ENCODE measurements around the gene AFF3. TPM values are rescaled to one million over a fixed set of nuclear protein-coding genes. Genes with fewer than 3 reads are reported as not detected.

AFF3 gene
- total RNA-seq, 1 donor from 2014 or later: 25.6 TPM

DNA sequence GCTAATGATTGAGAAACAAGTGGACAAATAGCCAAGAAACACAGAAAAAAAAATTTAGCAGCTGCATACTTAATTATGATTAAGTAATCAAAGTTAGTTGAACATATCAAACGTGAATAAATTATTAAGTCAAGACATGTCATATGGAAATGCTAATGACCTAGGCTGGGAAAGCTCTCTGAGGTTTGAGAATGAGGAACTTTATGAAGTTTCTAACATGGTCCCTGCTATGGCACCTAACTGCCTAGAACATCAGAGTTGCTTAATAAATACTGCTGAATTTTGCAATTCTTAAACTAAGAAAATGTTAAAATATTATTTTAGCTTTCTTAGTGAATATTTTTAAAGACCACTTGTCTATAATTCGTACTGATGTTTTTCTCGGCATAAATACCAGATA is 99.8 kb downstream of the AFF3 start:
- DNase-seq (ENCODE audit: low spot score): no peak

DNA sequence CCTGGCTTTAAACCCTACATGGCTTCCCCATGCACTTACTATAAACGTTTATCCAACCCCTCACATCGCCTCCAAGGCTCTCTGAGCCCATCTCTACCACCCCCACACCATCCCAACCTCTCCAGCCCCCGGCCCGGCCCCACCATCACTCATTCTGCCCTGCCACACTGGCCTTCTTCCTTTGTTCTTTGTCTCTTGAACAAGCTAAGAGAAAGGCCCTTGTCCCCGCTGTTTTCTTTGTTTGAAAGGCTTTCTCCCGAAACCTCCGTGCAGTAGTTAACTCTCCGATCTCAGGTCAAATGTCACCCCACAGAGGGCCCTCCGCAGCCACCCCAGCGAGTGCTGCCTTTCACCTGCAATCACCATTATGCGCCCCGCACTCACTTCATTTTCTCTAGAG is 100.4 kb downstream of the AFF3 start:
- no peak for DNase-seq (ENCODE audit: low spot score)

DNA sequence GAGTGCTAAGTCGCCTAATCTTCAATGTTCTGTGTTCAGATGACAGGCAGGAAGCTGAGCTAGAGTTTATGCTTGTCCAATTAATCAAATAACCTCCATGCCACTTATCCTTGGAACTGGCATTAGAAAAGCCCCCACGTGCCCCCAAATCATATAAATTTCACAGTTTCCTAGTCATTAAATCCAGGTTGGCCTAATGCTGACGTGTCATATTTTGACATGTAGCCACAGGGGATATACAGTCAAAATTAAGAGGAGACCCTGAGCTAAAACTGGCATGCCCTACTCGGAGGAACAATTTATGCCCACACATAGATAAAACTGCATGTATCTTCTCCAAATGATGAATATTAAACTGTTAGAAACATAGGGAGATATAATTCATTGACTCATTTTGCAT is 101.0 kb downstream of the AFF3 start:
- no peak for DNase-seq (ENCODE audit: low spot score)

DNA sequence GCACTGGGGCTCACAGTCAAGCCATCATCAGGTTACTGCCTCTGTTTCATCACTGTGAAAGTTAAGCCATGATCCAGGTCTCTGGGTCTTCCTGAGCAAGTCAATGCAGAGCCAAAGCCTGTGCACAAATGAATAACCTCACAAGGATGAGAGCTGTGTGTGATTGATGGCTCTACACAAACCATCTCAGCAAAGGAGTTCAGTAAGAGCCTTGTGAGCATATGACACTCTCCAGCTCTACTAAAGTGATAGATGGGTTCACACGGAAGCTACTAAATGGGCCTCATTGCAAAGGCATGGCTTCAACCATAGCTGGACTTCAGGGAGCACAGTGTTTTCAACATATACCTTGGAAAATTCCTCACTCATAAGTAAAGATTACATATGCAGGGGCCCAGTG is 101.5 kb downstream of the AFF3 start:
- DNase-seq (ENCODE audit: low spot score): no peak

DNA sequence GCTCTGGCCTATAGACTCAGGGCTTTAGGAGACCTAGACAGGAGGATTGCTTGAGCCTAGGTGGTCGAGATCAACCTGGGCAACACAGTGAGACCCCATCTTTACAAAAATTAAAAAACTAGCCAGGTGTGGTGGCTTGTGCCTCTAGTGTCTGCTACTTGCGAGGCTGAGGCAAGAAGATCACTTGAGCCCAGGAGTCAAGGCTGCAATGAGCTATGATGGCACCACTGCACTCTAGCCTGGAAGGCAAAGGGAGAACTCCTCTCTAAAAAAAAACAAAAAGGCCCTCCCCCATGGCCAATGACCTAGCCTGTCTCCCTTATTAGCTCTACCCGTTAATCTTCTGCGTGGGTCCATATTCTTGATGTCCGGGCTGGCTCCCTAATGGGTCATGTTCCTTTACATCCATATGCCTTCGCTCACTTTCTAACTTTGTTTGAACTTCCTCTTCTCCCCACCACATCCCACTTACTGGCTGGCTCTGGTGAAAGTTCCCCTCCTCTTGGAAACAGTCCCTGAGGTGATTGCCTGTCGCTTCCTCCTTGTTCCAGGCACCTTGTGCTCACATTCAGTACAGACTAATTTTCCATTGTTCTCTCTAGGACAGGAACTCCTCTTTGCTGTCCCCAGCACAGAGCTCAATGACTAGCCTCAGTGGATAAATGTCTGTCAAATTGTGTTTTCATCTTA is 103.0 kb downstream of the AFF3 start:
- no peak for DNase-seq (ENCODE audit: low spot score)

DNA sequence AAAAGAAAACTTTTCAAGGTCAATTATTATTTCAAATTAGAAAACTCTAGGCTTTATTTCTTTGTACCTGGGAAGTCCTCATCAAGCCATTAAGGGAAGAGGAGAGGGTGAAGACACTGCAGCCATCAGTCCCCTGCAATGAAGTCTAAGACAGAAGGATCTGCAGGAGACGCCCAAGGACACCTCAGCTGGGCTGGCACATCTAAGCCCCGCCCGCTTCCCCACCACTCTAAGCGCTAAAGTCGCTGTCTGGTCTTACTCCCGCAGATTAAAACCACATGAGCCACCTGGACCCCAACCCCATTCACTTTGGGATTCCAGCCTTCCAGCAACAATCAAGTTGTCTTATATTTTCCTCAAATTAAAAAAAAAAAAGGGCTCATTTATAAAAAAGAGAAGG is 104.4 kb downstream of the AFF3 start:
- DNase-seq (ENCODE audit: low spot score): no peak

DNA sequence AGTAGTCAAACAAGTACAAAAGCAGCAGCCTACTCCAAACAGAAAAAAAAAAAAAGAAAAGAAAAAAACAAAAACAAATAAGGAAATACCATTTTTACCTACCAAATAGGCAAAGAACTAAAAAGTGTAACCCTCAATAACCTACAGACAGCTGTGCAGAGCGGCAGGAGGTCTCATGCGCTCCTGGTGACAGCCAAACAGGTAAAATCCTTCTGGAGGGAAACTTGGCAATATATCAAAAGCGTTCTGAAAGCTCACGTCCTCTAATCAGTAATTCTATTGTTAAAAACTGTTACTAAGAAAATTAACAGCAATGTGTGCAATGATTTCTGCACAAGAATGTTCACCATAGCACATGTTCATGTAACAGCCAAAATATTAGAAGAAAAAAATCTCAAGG is 105.6 kb downstream of the AFF3 start:
- DNase-seq (ENCODE audit: low spot score): no peak

DNA sequence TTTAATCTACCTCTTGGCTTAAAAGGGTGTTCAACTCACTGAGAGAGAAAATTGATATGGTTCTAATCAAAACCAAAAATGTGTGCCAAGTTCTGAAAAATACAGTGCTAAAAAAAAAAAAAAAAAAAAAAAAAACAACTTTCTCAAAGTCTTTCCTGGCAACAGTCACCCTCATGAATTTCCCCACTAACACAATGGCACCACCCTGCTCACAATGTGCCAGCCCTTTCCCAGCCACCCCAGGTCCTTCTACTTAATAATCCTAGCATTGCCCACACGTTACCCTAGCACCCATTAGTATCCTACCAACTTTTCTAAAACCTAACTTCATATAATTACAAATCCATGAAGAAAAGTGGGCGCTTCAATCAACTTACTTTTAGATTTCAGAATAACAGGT is 106.4 kb downstream of the AFF3 start:
- DNase-seq (ENCODE audit: low spot score): no peak

DNA sequence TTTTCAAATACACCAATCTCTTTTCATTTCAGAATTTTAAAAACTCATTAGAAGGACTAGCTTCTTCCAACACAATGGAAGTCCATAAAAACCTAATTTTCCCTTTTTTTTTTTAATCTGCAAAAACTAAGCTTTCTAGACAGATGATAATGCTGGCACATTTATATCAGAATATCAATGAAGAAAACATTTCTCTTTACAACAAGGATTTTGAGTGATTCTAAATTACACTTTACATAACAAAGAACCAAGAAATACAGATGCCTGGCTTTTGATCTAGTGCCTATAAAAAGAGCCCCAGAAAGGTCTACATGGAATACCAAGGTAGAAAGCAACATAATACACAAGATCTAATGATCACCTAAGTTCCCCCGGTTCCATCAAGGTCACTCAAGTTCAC is 108.0 kb downstream of the AFF3 start:
- DNase-seq (ENCODE audit: low spot score): no peak

DNA sequence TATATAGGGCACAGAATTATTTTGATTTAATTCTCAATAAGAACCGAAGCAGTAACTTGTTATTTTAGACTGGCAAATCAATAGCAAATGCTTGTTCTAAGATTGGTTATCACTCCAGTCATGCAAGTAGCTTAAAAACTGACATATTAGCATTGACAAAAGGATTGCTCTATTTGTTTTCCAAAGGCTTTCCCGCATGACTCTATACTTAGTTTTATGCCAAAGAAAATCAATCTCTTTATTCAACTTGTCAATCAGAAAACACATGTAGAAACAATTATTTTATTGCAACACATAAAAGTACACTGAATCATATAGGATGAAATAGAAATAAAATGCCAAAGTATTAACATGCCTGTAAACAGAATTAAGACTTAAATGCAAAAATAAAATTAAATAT is 108.4 kb downstream of the AFF3 start:
- DNase-seq (ENCODE audit: low spot score): no peak

DNA sequence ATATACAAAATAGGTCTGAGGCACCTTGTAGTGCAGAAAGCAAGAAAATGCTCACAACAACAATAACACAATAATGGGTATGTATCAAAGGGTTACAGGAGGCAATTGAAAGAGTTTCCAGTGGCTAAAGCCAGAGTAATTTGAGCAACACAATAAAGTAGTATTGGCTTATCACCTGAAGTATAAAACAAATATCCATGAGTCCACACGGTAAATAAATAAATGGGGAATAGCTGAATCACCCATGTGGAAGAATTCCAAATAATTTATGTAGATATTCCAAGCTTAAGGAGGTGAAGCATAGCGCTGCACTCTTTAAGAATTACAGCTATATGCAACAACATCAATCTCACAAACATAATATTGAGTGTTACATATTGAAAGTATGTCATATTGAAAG is 110.8 kb downstream of the AFF3 start:
- DNase-seq (ENCODE audit: low spot score): no peak

DNA sequence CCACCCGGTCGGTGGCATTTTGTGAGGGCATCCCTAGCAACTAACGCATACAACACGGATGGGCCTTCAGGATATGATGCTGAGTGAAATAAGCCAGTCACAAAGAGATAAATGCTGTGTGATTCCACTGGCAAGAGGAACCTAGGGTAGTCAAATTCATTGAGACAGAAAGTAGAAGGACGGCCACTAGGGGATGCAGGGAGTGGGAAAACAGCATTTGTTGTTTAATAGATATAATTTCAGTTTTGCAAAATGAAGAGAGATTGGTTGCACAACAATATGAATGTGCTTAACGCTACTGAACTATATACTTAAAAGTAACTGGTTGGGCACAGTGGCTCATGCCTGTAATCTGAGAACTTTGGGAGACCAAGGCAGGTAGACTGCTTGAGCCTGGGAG is 112.9 kb downstream of the AFF3 start:
- DNase-seq (ENCODE audit: low spot score): no peak

DNA sequence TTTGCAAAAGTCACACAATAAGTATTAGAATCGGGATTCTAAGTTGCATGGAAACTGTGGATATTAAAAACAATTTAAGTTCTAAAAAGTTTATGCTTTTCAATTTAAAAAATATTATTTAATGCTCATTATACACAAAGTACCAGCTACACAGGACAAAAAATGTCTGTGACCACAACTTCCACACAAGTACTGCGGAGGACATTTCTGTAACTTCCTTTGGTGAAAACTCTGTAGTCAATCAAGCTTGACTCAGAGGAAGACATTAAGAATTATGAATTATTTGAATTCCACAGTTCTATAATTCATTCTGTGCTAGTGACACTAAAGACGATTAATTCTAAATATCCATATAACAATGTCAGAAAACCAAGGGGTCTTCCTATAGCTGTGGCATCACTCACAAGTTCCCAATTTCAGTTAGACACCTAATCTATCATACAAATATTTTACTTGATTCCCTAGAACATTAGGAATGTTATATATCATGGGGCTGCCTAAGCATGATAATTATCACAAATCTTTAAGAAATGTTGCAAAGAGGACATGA is 120.5 kb downstream of the AFF3 start:
- no peak for DNase-seq (ENCODE audit: low spot score)

DNA sequence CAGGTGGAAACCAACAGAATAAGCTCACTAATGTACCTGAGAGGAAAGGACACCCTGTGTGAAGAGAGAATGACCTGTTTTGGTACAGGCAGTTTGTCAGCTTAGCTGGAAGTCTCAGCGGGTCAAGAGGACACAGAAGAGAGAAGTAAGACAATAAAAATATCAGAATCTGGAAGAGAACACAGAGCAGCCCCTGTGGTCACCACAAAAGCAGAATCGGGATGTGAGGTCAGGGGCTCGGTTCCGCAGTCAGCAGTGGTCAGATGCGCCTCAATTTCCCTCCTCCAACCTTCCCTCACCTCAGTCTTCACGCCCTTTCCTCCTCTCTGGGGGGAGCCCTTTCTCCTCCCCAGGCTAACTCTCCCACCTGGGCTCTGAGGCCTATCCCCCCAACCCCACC is 122.9 kb downstream of the AFF3 start:
- no peak for DNase-seq (ENCODE audit: low spot score)

DNA sequence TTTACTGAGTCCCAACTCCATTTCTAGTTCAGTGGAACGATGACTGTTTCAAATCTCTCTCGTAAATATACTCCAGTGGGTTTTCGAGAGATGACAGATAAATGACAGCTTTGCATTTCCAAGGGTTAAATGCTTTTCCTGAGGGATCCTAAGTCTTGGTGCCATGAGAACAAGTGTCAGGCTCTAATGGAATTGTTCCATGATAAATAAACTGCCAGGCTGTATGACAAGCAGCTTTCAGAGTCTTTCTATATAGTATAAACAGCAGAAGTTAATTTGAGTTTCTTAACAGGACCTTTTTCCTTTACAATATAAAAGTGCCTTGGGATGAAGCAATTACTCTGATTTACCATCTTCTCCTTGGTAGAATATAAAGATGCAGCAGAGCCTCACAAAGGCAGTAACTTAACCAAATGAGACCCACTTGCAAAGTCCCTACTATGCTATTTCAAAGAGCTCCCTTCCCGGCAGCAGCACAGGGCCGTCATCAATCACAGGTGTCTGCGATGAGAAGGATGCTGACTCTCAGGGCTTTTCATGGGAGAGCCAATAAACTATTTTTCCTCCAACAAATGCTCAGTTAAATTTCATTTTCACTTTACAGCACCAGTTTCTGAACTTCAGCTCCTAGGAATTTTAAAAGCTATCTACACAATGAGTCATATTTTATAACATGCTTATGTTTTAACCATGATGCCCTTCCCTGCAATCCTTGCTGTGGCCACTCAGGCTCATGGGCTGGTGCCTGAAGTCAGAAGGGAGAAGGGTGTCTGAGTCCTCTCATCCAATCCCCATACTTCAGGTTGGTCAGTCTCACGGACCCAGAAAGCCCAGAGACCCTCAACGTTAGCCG is 123.8 kb downstream of the AFF3 start:
- no peak for DNase-seq (ENCODE audit: low spot score)

DNA sequence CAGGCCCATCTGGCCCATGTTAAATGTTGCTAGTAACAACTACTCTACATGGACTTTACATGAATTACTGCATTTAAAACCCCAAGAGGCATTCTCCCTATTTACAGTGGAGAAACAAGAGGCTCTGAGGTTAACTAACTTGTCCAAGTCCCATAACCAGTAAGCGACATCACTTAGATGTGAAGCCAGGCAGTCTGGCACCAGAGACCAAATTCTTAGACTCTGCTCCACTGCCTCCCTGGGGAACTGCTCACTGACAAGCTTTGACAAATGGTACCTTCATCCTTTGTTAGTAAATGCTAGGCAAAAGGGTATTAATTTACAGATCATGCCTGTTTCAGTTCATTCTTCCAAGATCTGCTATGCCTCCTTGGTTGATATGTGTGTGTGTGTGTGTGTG is 124.8 kb downstream of the AFF3 start:
- no peak for DNase-seq (ENCODE audit: low spot score)

DNA sequence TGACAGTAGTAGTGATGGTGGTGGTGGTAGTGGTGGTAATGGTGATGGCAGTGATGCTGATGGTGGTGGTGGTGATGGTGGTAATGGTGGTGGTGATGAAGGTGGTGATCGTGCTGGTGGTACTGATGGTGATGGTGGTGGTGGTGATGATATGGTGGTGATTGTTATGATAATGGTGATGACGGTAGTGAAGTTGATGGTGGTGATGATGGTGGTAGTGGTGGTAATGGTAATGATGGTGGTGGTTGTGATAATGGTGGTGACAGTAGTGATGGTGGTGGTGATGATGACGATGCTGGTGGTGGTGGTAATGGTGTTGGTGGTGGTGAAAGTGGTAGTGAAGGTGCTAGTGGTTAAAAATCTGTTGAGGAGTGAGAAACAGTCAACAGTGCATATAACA is 125.6 kb downstream of the AFF3 start:
- DNase-seq (ENCODE audit: low spot score): no peak

DNA sequence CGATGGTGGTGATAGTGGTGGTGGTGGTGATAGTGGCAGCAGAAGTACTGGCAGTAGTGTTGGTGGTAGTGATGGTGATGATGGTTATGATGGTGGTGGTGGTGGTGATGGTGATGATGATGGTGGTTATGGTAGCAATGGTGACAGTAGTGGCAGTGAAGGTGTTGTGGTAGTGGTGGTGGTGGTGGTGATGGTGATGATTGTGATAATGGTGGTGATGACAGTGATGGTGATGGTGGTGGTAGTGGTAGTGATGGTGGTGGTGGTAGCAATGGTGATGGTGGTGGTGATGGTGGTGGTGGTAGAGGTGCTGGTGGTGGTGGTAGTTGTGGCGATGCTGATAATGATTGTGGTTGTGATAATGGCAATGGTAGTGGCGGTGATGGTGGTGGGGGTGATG is 126.5 kb downstream of the AFF3 start:
- no peak for DNase-seq (ENCODE audit: low spot score)

DNA sequence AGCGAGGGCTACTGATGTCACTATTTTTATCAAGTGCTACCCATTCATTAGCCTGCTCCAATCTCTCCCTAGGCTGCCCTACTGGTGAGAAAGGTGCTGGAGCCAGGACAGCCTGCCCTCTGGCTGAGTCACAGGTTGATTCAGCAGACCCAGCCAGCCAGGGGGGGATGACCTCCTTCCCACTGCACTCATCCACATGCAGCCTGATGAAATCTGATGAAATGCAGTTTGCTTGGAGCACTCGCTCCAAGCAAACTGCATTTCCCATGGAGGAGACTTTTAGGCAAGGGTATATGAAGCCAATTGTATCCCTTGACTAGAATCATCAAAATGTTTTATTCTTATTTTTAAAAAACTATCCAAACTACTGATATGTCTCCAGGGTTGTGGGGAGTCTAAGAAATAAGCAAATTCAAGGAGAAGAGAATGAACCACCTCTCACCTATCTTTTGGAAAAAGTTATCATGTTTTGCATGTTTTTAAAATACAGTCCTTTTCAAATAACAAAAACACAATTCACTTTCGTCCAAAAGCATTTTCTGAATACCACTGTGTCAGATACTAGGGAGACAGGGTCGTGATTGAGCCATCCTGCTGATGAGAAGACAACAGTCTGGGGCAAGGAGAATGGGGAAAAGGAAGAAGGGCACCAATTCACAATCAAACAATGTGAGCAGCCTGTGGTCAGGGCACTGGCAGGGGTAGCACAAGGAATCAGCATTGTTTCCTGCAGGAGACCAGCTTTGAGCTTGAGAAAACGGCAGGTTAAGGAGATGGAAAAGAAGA is 128.3 kb downstream of the AFF3 start:
- DNase-seq (ENCODE audit: low spot score): peak; percentile 54

DNA sequence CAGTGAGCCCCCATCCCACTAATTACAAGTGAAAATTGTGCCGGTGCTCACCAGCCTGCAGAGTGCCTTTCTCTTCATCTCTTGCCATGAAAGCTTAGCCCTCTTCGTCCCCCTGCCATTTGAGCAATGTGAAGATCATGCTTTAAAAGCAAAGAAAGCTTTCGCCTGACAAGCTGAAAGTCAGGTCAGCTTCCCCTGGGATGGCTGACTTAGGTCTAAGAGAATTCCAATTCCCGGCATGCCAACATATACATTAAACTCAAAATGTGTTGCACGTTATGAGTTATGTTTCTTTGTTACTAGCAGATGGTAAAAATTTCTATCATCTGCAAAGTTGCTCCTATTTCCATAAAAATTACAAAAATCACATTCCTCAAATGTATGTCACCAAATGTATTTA is 129.8 kb downstream of the AFF3 start:
- no peak for DNase-seq (ENCODE audit: low spot score)

DNA sequence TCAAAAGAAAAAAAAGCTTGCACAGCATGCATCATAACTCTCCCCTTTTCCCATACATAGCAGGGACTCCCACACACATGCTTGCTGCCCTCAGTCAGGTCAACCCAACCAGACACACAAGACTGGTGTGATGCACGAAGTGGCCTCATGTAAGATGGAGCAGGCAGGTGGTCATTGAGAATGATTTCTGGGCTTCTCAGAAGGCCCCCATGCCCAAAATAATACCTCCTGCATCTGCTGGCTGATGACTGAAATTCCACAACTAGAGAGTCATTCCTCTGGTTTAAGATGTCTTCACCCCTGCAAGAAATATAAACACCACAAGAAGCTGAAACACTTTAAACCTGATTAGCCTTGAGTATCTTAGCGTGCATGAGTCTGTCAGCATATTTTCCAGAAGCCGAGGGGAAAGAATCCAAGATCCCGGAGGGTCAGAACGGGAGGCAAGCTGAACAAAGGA is 131.1 kb downstream of the AFF3 start:
- no peak for DNase-seq (ENCODE audit: low spot score)

DNA sequence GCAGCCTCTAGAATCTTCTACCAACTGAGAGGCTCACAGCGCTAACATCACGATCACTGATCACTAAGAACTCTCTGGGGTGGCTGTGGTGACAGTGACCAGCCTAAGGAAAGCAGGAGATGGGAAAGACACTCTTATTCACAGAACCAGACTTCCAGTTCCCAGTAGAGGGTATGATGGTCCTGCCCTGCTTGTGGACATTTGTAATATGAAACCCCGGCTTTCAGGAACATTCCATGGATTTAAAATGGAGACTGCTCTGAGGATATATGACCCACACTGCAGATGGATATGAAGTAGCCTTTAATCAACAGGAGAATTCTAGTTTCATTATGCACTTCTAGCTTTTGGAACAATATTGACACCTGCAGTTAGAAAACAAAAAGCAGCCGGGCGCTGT is 131.8 kb downstream of the AFF3 start:
- DNase-seq (ENCODE audit: low spot score): no peak
